D341Med (cell line): ENCODE measurements around the gene TUBB1.
"Not testable (repeated sequence)": the region's sequence is repeated elsewhere in the genome, so short reads cannot be mapped to it uniquely, and the experiment has no call there.

Experiments used
- DNase-seq: peaks from one replicate; pipeline ENCODE4 v3.0.0; 2012; ENCODE audit warnings: low spot score

The TUBB1 gene

DNA sequence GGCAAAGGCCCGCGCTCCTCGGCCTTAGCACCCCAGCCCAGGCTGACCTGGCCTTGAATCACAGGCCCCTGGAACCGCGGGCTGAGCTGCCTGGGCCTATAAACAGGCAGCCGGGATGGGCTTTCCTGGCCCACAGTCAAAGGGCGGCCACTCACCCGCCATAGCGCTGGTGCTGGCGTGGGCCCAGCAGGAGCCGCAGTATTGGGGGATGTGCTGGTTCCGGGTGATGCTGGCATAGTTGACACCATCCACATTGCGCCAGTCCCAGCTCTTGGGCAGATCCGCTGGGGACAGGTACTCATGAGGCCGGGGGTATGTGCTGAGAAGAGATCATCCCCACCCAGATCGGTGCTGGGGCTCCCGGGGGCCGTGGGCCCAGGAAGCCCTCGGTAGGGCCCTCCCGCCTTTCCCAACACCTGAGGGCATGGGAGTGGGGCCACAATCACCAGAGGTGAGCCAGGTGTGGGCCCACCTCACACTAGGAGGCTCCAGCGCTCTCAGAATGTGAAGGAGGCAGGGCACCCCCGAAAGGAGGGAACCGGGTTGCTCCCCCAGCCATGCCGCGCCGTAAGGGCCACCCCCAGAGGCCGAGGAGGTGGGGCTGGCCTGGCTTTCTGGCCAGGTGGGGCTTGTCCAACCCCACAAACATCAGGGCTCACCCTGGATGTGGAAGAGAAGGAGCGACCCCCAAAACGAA is 12.9 kb upstream of the TUBB1 start:
- DNase-seq: no peak

DNA sequence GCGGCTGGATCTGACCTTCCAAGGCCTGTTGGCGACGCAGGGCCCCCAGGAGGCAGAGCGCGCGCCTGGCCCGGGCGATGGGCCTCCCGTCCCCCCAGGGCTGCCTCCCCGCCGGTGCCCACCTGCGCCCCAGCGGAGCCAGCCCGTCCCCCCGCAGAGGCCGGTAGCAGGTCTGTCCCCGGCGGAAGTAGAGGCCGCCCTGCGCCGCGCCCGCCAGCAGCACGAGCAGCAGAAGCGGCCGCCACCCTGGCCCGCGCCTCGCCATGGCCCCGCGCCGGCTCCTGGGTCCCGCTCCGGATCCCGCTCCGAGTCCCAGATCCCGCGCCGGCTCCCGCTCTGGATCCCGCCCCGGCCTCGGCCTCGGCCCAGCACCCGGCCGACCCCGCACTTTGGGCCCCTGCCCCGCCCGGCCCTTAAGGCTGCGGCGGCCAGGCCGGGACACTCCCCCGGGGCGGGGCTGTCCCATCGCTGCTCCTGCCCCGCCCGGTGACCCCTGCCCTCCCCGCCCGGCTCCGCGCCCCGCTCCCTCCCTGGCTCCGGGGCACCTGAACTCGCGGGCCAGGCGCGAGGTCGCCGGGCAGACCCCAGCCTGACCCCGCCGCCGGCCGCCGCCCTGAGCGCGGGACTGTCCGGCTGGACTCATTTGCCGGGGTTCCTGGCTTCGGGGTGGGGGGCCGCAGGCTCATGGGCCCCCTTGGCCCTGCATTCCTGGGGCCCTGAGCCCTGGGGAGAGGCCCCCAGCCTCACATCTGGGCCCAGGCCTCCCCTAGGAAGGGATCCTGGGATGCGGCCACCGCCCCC is 12.2 kb upstream of the TUBB1 start, which contains the start of gene CTSZ:
Gene CTSZ (minus strand): TSS at position 391 of the 801 bp plus-strand sequence. CDS start 126 bp downstream, at position 265.
- DNase-seq: no peak

DNA sequence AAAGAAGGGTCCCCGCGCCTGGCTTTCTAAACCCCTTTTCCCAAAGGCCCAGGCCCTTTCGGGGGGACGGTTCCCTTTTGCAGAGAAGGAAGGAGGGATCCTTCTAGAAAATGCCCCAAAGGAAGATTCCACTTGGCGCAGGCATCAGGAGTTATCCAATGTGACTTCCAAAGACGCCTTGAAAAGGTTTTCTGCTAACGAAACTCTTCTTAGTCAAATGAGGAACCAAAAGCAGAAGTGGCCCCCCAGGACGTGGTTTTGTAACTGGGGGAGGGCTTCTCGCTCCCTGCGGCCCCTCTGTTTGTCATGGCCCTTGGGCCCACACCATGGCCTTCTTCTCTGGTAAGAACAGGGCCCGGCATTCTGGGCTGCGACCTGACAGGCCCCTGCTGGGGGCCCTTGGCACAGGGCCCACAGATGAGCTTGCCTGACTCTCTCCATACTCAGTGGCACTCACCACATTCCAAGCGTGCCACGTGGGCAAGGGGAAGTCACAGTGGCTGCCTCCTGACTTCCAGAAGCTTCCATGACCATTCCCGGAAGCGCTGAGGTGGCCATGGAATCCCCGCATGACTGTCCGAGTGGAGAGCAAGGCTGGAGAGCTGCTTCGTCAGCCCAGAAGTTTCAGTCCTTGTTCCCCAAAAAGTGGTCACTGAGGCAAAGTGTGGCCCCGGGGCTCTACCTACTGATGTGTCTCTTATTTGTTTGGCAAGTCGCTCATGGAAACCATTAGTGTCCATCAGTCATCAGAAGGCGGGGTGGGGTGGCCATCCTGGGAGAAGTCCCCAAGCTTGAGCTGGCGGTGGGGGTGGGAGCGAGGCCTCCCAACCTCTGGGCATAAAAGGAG is 11.3 kb upstream of the TUBB1 start:
- DNase-seq: no peak

DNA sequence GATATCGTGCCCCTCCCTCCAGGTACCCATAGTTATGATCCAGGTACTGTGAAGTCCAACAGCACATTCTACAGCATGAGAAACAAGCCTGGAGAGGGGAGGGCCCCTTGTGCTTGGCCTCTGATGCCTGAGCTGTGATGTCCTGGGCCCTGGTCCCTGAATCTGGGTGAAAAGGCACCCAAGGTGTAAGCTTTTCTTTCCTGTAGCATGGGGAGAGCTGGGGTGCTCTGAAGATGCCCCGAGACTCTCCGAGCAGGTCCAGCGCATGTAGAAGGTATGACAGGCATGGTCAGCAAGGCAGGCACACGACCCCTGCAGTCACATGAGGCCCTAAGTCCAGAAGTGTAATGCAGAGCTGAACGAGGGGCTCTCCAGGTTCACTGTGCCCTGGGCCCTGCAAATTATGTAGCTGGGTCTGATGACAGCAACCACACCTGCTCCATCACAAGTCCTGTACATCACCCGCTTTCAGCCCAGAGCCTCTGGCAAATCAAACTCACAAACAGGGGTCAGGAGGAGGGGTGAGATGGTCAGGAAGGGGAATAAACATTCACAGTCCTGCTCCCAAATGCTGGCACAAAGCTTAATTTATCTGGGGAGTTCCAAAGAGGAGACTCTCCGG is 10.4 kb upstream of the TUBB1 start:
- no peak for DNase-seq

DNA sequence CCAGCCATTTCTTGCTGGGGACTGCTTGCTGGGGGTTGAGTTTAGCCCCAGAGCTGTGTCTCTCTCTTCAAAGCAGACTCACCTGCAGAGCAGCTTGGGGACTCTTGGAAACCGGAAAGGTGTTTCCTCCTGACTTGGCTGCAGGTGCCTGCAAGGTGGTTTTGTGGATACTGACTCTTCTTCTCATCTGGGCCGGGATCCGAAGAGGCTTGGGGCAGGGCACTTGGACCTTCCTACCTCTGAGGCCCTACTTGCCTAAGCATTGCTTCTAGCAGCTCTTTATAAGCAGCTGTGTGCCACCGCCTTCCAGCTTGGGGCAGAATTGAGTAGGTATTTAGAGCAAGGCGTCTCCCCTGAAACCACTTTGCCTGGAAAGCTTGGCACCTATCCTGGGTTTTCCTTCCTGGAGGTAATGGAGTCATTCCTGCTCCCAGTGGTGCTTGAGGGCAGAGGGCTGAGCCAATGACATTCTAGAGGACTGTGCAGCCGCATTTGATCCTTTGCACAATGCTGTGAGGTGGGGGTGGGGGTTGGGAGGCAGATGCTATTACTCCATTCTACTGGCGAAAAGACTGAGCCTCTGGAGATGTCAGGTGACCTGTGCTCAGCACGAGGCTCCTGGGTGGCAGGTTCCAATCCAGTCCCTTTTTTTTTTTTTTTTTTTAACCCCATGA is 8.8 kb upstream of the TUBB1 start:
- DNase-seq: no peak

DNA sequence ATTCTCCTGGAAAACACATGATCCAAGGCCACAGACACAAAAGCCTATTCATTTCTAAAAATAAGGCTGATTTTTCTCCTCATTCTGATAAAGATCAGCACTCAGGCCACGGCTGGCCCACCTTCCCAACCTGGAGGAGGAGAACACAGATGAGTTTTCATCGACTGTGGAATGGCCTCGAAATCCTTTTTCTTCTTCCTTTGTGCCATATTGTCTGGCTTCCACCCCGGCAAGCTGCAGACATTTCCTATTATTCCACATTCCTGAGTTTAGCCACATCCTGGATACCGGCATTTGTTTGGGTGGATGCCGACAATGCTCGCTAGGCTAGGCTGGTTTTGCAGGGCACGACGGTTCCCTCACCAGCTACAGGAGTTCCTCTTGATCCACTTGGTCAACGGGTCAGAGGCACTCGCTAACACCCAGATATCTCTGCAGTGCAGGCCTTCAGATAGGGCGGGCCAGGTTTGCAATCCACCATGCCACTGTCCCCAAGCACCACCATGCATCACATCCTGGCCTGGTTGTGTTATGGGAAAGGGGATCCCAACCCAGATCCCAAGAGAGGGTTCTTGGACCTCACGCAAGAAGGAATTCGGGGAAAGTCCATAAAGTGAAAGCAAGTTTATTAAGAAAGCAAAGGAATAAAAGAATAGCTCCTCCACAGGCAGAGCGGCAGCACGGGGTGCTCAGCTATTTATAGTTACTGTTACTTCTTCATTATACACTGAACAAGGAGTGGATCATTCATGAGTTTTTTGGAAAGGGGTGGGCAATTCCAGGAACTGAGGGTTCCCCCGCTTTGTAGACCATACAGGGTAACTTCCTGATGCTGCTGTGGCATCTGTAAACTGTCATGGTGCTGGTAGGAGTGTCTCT is 8.0 kb upstream of the TUBB1 start:
- DNase-seq: peak; percentile 18

DNA sequence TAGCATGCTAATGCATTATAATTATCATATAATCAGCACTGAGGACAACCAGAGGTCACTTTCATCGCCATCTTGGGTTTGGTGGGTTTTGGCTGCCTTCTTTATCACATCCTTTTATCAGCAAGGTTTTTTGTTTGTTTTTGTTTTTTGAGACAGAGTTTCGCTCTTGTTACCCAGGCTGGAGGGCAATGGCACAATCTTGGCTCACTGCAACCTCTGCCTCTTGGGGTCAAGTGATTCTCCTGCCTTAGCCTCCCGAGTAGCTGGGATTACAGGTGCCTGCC is 7.4 kb upstream of the TUBB1 start:
- DNase-seq: not testable (repeated sequence)

DNA sequence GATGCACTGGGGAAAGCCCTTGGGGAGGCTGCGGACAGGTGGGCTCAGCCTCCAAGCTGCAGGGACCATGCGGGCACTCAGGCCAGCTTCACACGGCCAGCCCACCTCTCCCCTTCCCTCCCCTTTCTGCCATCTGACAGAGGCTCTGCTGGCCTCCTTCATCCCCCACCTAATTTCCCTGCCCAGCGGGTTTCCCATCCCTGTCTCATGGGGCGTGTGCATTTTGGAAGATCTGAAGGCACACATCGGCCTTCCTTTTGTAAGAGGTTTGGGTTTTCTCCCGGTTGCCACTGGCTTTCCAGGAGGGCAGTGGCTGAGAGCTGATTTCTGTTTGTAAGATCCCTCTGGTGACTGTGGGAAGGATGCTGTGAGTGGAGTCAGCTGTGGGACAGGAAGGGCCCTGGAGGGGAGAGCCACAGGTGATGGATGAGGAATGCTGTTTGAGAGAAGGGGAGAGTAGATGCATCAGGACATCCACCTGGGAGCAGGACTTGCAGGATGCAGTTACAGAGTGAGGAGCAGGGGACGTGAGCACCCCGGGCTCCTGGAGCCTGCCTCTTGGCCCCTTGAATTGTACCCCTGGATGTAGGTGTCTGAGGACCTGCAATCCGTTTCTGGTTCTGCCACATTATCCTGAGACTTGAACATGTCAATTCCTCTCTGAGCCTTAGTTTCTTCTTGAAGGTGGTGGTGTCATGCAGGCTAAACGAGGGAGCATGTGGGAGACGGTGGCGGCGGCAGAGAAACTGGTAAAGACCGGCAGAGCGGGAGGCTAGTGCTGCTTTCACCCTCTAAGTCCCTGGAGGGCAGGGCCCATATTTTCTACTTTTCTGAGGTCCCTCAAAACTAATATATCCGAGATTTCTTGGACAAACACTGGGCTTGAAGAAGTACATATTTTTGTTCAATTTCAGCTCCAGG is 5.9 kb upstream of the TUBB1 start:
- no peak for DNase-seq

DNA sequence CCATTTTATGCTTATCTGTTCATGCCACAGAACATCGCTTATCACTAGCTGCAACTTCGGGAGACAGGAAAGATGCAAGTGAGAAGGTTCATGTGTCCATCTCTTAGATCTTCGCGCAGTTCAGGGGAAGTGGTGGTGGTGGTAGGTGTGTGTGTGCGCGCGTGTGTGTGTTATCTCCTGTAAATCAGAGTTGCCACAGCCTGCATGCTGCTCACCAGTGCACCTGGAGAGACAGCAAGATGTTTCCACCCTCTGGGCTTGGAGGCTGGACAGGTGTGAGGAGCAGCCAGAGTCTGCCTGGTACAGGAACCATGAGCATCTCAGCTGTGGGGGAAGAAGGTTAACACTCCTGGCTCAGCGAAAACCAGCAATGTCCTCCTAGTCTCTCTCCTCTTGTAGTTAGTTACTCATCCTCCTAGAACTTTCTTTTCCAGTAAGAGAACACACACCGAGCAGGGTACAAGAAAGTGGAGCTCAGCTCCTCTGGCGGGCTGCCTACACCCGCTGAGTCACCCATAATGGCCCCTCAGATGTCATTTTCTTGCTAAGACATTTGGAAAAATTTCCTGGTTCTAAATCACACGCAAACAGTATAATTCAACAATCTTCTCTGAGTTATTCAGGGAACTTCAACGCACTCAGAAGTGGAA is 5.1 kb upstream of the TUBB1 start:
- no peak for DNase-seq

DNA sequence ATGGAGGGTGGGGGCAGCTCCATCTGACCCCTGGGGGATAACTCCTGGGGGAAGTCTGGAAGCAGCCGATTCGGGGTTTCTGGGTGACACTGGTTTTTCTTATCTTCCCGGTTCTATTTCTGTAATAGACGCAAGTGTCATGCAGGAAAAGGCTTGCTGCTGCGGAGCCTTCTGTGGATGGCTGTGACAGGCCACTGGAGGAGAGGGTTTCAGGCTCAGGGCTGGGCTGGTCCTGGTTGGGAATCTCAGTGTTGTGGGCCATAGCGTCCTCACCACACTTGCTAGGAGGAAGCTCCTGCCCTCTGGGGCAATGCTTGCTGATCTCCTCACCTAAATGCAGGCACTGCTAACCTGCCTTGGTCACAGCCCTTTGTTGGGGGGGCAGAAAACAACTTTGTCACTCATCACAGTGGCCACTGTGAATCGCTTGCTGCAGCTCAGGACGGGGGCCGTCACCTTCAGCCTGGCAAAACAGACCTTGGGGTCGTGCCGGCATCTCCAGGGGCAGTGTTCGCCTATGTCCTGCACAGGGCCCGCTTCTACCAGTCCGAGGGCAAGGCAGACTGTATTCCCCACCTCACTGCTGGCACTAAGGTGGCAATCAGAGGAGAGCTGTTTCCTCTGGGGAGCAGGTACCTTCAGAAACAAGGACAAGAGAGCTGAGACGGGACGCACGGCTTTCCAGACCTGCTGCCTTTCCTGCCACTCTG is 4.4 kb upstream of the TUBB1 start:
- DNase-seq: no peak

DNA sequence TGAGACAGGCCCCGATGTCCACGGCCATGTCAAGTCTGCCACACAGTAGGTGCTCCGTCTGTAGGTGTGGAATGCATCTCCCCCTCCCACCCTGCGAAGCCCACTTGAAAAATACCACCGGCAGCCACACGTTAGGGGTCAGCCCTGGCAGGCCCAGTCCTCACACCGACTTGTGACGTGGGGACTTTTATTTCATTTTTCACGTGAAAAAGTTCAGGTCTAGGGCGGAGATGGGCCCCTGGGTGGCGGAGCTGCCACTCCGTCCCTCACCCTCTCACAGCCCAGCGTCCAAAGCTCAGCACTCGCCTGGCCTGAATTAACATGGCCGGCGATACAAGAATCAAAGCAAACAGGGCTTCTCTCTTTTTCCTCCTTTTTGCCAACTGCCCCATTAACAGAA is 3.8 kb upstream of the TUBB1 start:
- no peak for DNase-seq

DNA sequence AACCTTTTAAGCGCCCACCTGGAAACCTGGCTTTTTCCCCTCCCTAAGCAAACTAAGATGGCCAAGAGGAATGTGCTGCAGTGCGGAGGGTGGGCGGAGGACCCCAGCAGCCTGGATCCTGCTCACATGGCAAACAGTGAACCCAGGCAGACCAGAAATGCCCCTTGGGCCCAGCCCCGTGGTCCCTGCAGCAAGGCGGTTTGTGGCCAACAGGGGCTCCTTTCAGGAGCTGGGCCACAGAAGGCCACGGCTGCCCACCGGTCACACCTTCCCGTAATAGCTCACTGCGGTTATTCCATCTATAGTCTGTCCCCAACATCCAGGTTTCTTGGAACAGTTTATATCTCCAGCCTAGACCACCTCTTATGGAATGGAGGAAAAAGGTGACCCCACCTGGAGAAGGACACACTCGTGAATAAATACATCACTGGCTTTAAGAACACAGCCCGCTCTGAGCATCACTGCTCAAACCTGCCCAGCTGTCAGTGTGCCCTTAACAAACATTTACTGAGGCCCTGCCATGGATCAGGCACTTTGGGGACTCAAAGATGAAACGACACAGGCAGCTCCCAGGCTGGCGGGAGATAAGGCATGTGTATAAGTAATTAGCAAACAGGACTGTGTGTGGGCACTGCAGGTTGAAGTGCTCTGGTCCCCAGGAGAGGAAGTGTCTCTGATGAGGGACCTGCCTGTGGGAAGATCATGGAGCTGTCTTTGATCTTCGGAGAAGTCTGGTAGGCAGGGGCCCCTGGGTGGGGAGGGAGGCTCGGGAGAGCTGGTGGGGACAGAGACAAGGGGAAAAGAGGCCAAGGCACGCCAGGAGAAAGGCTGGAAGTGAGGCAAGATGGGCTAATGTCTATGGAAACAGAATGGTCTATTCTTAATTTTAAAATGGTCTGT is 3.2 kb upstream of the TUBB1 start:
- DNase-seq: no peak

DNA sequence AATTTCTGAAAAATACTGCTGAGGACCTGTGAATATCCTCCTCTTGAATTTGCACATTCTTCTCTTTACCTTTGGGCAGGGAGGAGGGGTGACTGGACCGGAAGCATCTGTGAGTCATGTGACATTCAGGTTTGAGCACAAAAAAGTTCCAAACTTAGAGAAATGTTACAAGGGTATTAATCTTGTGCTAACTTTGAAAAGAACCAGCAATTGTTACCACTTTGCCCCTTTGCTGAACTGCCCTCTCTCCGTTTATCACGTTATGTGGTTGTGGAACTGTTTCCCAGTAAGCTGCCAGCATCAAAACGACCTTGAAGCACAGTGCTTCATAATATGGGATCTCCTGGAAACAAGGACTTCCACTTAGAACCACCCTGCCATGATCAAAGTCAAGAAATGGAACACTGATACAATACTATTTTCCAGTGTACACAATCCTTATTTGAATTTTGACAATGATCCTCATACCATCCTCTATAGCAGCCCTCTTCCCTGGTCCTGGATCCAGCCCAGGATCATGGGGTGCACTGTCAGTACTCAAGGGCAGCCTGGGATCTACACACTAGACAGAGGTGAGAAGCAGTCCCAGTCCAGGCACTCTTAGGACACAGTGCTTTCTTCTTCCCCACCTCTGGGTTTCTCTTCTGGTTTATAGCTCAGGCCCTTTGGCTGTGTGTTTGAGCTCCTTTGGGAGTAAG is 2.3 kb upstream of the TUBB1 start:
- no peak for DNase-seq

DNA sequence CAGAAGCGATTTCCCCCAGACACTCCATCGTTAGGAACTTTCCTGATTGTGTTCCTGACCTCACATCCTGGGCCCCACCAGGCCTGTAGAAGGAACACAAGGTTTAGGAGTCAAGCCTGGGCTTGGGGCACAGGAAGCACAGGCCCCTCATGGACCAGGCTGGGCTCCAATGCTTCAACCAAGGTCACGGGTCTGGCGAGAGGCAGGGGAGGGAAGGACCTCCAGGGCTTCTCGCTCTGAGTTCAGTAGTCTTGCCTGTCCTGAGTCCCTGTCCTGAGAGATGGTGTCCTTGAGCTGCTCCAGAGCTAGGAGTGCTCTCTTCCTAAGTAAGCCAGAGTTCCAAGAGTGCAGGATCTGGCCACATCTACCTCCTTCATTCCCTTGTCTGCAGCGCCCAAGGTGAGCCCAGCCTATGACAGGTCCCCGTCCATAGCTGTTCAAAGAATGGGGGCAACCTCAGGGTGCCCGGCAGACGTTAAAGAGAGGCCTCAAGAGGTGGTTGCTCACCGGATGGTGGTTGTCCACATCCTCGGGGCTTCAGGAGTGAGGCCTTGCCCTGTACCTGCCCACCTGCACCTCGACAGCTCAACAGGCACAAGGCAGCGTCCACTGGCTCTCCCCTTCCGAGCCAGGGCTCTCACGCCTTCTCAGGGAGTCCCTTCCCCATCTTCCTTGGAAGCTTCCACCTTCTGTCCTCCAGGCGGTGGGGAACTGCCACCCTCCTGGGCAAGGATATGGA is 1.6 kb upstream of the TUBB1 start:
- no peak for DNase-seq

DNA sequence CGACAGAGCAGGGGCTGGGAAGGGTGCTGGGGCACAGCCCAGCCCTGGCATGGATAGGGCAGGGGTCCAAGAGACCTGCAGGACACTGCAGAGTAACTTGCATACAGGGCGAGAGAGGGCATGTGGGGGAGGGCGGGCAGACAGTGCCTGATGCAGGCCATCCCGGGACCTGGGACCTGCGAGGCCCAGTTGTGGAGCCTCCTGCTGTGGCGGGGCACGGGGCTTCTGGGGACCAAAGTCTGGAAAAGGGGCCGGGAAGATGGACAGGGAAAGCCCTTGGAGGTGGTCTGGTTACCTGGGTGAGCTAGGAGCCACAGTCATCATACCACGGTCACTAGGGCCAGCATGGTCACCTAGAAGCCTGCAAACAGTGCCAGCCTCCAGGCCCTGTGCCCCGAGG is 412 bp upstream of the TUBB1 start:
- no peak for DNase-seq

DNA sequence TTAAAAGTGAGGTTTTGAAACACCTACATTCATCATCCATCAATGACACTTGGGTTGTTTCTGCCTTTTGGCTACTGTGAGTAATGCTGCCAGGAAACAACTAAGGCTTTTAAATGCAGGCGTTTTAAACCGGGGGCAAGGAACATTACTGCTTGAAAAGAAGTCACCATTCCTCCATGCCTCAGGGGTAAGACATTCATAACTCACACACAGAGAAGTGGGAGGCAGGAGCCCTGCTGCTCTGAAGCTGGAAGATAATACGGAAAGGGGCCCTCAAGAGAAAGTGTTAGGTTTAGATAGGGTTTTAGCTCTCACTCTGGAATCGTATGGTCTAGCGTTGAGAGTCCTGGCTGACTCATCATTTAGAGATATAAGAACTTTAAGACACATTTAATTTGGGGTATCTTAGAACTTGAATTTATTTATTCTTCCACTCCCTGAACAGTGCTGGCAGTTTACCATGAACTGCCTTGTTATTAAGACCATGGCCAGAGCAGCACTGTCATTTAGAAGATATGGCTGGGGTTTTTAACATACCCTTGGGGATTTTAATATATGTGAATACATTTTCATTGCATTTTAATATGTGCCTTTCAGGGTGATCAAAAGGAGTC is 1.8 kb downstream of the TUBB1 start:
- DNase-seq: no peak
